Stimulated activated CD4-positive, alpha-beta T cell treated with anti-CD3 and anti-CD28 coated beads, Interleukin-4, amount 100 ng/mL, for 1 hour (primary cell): ENCODE data around the gene FAM117A.

Experiments
- DNase-seq: peaks from one replicate; pipeline ENCODE4 v3.0.0-alpha.2; 2020

The FAM117A gene

GRCh38 chr17:49707246-49707607 lies 56.7 kb downstream of the FAM117A start:
- peak; percentile 37 for DNase-seq

DNA sequence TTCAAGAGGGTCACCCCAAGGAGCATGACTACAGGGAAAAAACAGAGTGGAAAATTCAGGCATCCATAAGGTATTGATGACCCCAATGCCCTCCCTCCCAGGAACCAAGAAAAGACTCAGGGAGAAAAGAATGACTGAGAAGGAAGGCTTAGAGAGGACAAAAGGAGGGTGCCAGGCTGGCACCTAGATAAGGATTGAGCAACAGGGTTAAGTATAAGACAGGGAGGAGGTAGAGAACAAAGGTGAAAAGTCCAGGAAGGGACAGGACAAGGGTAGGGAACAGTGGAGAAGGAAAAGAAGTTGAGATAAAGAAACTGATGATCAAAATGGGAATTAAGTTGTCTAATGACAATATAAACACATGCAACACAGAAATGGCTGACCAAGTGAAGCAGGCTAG lies 58.7 kb downstream of the FAM117A start:
- no peak for DNase-seq

DNA sequence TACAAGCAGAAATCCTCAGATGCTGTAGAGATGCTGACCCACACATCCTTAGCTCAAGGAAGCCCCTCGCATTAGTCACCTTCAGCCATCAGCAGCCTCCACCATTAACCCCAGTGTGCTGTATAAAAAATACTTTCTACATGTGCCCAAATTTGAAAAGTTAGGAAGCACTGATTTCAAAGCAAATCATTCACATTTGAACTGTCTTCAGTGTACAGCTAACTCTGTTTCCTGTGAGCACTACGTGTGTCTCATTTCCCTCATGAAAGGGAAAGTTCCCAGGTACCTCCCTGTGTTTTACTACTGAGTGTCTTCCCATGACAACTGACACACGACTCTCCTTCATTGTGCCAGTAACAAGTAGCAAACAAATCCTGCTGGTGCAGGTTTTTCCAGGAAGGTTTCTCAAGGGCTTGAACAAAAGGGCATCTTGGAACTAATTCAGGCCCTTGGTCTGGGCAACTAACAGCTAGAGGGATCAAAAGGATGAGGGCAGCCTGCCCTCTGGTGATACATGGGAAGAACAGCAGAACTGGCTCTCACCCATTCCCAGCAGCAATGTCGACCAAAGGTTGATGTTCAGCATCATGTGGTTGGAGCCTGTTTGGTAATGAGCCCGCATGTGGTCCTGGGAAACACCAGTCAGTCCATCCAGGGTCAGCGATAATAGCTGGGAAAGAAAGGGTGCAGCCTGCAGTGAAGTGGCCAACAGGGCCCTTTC lies 60.2 kb downstream of the FAM117A start:
- no peak for DNase-seq

- no peak for DNase-seq
These were observed 63.0 kb downstream of the FAM117A start for GRCh38 chr17:49700960-49701359.

DNA sequence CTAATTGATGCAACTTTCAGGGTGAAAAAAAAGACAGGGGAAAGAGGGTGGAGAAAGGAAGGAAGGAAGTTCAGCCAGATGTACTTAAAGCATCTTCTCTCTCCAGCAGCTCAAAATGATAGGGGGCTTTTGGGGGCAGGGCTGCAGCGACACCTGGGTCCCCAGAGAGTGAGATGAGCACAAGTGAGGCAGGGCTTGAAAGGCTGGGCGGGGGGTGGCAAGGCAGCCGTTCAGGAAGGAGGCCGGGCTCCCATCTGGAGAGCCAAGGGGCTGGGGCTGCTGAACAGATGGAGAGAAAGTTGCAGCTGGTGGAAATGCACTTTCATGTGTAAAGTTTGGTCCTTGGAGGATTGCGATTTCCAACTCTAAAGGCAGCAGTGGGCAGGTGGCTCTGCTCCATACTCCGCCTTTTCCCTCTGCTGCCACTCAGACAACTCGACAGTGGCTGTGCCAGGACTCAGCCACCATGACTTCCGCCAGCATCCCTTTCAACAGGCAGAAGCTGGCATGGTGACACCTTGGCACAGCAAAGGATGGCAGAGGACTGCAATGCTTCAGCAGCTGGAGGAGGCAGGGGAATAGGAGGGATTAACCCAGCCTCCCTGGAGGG lies 63.9 kb downstream of the FAM117A start:
- no peak for DNase-seq

- DNase-seq = no peak
These were observed 65.9 kb downstream of the FAM117A start for GRCh38 chr17:49698005-49698404.

DNA sequence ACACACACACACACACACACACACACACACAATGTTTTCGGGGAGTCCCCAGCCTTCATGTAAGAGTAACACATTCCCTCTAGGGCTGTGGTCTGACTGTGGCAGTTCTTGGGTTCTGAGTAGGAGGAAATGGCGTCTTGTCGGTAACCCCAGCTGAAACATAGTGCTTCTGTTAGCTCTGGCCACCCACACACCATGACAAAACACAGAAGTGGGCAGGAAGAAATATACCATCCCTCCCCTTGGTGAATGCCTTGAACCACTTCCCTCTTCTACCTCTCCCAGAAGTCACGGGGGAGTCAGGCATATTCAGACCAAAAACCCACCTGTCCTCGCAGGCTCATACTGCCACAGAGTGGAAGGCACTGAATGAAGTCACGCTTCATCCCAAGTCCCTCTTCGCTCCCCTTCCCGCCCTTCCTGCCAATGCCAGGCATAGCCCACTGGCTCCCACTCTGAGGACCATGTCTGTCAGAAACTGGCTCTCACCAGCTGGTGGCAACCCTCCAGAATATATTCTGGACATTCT lies 67.6 kb downstream of the FAM117A start:
- peak; percentile 58 for DNase-seq

DNA sequence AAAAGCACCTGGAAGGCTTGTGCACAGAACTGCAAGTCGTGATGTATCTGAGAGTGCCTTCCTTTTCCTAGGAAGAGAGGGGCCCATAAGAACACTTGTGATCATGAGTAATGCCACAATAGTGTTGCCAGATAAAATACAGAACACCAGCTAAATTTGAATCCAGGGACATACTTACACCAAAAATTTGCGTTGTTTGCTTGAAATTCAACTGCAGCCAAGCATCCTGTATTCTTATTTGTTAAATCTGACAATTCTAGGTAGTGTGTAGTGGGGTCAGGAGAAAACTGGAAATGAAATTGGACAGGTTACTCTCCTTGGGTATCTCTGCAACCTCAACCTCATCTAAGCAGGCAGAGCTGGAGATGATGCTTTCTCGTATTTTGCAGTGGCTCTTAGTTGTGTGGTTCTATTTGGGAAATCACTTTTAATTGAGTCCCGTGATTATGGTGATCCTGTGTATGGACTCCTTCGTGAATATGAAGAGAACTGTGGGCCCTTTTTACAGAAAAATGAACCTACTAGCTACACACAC lies 68.2 kb downstream of the FAM117A start:
- no peak for DNase-seq

DNA sequence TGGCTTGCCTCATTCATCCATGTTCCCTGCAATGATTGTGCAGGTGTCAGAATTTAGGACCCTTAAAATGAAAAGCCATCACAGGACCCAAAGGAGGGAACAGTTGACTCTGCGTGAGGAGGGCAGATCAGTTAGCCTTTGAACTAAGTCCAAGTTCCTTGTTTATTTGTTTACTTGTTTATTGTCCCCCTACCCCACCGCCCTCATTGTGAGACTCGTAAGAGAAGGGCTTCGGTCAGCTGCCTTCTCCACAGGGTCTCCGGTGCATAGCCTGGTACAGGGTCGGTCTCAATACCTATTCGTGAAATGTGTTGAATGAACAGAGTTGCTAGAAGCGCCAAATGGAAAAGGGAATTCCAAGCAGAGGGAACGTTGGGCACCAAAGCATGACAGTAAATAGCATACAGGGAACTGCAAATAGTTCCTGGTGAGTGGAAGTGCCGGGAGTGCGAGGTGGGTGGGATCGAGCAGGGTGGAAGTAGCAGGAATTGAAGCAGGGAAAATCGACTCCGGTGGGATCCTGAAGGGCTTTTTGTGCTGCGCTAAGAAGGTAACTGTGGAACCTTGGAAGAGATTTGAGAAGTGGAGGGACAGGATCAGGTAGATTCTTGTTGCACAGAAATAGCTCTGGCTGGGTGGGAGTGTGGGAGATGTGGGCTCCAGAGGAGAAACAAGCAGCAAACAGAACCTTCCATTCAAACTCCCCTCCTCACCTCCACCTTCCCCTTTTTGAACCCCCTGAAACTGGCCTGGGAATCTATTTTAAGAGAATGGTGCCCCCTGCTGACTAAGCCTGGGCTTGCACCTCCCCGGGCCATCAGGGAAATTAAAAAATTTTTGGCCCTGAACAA lies 68.9 kb downstream of the FAM117A start:
- DNase-seq = peak; percentile 73

DNA sequence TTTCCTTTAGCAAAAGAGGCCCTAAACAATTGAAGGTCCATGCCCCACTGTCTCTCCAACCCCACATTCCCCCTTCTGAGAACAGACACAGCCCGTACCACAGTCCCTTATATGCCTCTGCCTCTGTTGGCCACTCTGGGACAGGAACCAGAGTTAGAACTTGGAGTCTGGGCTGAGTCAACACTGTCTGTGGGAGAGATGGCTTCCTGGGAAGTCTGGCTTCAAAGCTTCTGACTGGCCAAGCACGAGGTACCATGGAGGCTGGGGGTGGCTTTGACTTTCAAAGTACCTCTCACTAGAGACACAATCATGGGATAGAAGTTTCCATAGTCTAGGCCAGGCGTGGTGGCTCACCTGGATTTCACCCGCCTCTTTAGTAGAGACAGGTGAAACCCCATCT lies 71.2 kb downstream of the FAM117A start:
- no peak for DNase-seq

- DNase-seq = no peak
These were observed 72.2 kb downstream of the FAM117A start for GRCh38 chr17:49691677-49692191.

DNA sequence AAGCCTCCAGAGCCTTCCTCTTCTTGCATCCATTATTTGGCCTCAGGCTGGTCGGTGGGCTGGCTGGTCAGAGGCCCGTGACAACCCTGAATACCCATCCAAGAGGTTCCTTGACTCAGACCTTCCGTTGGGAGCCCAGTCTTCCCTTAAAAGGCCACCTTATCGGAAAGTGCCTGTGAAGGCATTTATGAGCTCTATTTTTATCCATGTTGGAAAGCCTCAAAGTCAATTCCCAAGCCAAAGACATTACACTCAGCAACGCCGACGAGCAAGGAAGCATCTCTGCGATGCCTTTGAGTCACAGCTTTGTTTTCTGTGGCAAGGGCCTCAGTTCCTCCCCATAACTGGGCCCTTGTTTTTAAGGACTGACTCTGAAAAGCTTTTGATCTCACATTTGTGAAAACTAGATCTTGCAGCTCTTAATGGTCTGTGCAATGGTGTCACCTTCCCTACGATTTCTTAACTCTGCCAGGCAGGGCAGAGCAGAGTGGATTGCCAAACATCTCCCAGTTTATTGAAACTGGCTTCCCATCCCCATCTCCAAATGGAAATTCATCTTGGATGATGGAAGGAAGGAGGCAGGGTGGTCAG lies 72.8 kb downstream of the FAM117A start:
- DNase-seq = no peak

- DNase-seq = no peak
These were observed 73.7 kb downstream of the FAM117A start for GRCh38 chr17:49690256-49690655.

DNA sequence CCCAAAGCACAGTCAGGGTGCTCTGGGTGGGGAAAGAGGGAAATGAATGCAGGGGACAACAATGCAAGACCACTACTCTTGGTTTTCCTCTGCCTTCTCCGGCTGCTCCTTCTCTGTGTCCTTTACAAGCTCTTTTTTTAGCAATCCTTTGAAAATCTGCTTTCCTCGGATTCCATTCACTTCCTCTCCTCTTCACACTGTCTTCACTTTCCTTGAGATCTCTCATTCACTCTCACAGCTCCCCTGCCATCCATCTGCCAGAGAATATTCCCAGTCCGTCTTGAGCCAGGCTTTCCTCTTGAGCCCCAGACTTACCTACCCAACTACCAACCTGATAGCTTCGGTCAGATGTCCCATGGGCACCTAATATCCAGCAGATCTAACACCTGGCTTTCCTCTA lies 75.1 kb downstream of the FAM117A start:
- DNase-seq = no peak

DNA sequence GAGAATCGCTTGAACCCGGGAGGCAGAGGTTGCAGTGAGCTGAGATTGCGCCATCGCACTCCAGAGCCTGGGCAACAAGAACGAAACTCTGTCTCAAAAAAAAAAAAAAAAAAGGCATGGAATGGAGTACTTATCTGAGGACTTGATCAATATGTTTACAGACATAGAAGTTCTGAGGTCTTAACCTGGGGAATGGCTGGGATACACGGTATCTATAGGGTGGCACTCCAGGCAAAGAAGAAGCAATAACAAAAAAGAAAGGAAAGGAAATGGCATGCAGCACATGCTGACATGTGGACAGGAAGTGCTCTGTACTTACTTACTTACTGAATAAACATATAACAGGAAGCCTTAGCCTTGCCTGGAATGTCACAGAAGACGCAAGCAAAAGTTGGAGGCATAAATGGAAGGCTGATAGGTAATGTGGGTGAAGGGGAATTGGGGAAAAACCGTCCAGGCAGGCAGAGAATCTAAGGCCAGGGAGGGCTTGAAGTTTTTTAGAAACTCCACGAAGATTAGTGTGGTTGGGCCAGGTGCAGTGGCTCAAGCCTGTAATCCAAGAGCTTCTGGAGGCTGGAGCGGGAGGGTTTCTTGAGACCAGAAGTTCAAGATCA lies 75.9 kb downstream of the FAM117A start:
- no peak for DNase-seq

- DNase-seq = no peak
These were observed 82.6 kb downstream of the FAM117A start for GRCh38 chr17:49681106-49681979.

DNA sequence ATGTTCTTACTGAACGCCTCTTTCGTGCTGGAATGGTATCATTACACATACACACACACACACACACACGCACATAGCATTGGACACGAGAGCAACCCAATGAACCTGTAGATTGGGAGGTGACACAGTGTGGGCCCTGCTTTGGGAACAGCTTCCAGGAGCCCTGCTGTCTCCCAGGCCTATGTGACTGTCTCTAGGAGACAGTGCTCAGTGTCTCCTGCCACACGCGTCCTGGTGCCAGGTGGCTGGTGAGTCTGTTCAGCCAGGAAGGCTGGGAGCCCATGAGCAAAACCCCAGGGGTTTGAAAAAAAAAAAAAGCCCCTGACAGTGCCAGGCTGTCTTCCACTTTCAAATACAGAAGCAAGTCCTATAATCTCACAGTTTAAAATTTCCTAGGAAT lies 83.6 kb downstream of the FAM117A start:
- DNase-seq = no peak

- DNase-seq = peak; percentile 98
These were observed 85.7 kb downstream of the FAM117A start, which contains the start of gene SPOP for GRCh38 chr17:49677933-49678847. SPOP (minus strand) TSS chr17:49678097; CDS start chr17:49622810, 55,287 bp downstream.

GRCh38 chr17:49677134-49677932 lies 86.6 kb downstream of the FAM117A start:
- peak; percentile 98 for DNase-seq
